HEK293T (cell line): Measurements from ENCODE around the gene AGAP1.

Experiments
- ARNT ChIP-seq: fragments of 450-650 bp; IDR thresholded peaks from 2 replicates; pipeline ENCODE4 v1.6.1; 2017; ENCODE audit warnings: mild to moderate bottlenecking
- BHLHE40 ChIP-seq: fragments of 450-650 bp; IDR thresholded peaks from 2 replicates; pipeline ENCODE4 v1.6.1; 2016; ENCODE audit warnings: mild to moderate bottlenecking, moderate library complexity, borderline replicate concordance
- ELF4 ChIP-seq: fragments of 450-650 bp; IDR thresholded peaks from 2 replicates; pipeline ENCODE4 v1.6.1; 2017; ENCODE audit warnings: antibody characterized with exemption
- FOXK2 ChIP-seq: fragments of 450-650 bp; IDR thresholded peaks from 2 replicates; pipeline ENCODE4 v1.6.1; 2016; ENCODE audit warnings: mild to moderate bottlenecking
- FOXM1 ChIP-seq: fragments of 450-650 bp; IDR thresholded peaks from 2 replicates; pipeline ENCODE4 v1.6.1; 2017; ENCODE audit warnings: mild to moderate bottlenecking, borderline replicate concordance
- HDGF ChIP-seq: fragments of 450-650 bp; IDR thresholded peaks from 2 replicates; pipeline ENCODE4 v1.6.1; 2017; ENCODE audit warnings: antibody characterized with exemption, borderline replicate concordance
- LEF1 ChIP-seq: fragments of 450-650 bp; IDR thresholded peaks from 2 replicates; pipeline ENCODE4 v1.6.1; 2017; ENCODE audit warnings: mild to moderate bottlenecking, borderline replicate concordance
- NFRKB ChIP-seq: fragments of 450-650 bp; IDR thresholded peaks from 2 replicates; pipeline ENCODE4 v1.6.1; 2016; ENCODE audit warnings: mild to moderate bottlenecking, moderate library complexity

GRCh38 chr2:235504441-235505180 lies 10.8 kb downstream of the AGAP1 start:
- TF ChIP-seq NFRKB (no peak), BHLHE40 (no peak), LEF1 (no peak), ARNT (no peak), ELF4 (no peak), FOXM1 (no peak), FOXK2 (no peak), HDGF (no peak)
